Prostate gland (tissue), 2 donors: ENCODE data around the gene TIPRL. TPM values are rescaled to one million over a fixed set of nuclear protein-coding genes. Genes with fewer than 3 reads are reported as not detected.

Experiments used
- DNase-seq: peaks from one replicate; pipeline ENCODE4 v3.0.0-alpha.2; 2019; ENCODE audit warnings: low spot score
- H3K27ac ChIP-seq, 2 donors: fragments of 200-600 bp; sonication (generic); 2 replicates each; pipeline ENCODE4 v1.5.1; 2017 to 2019
- H3K27me3 ChIP-seq: fragments of 200-600 bp; sonication (generic); replicated peaks from 2 replicates; pipeline ENCODE4 v1.5.1; 2019; ENCODE audit not compliant: insufficient read depth
- H3K36me3 ChIP-seq, 2 donors: fragments of 200-600 bp; sonication (generic); 1 replicate in 1 of 2; 2 replicates in 1 of 2; pipeline versions ENCODE4 v1.5.1 to v1.8.1; 2017 to 2019
- H3K4me1 ChIP-seq: fragments of 200-600 bp; sonication (generic); replicated peaks from 2 replicates; pipeline ENCODE4 v1.5.1; 2019
- H3K4me3 ChIP-seq, 2 donors: fragments of 200-600 bp; sonication (generic); 2 replicates each; pipeline ENCODE4 v1.5.1; 2017 to 2019
- H3K9me3 ChIP-seq: fragments of 200-600 bp; sonication (generic); 2 replicates; pipeline ENCODE4 v1.5.1; 2017
- CTCF ChIP-seq, 4 experiments: fragments of 200-600 bp in 2 of 4; fragments of 450-650 bp in 2 of 4; sonication (generic) in 2 of 4; IDR thresholded peaks; 1 replicate in 3 of 4; 2 replicates in 1 of 4; pipeline ENCODE4 v1.5.1; 2016 to 2019; ENCODE audit warnings: antibody characterized with exemption in 4 of 4, mild to moderate bottlenecking in 2 of 4, moderate library complexity in 2 of 4
- POLR2A ChIP-seq: fragments of 450-650 bp; IDR thresholded peaks from one replicate; pipeline ENCODE4 v1.6.1; 2016; ENCODE audit warnings: antibody characterized with exemption, mild to moderate bottlenecking
- POLR2AphosphoS5 ChIP-seq: sonication (generic); formaldehyde crosslinking; IDR thresholded peaks from one replicate; pipeline ENCODE4 v1.6.1; 2017; ENCODE audit warnings: antibody characterized with exemption
- WGBS: methylation state at CpG from one replicate; pipeline ENCODE4 v1.1.5; 2018; 5-methylcytosine and 5-hydroxymethylcytosine counted together
- intact Hi-C: fragments of 100-400 bp; cut with DNase I; formaldehyde crosslinking; loops from one replicate; pipeline ENCODE4 v1.14.2; 2022
- total RNA-seq, 2 donors: library from RNA; depleted of rRNA; stranded (reverse); fragments of >200 nt; gene quantifications; one replicate each; pipeline ENCODE4 v1.1.0, GENCODE V29; 2016

Gene TIPRL
- total RNA-seq, 2 donors from 2014 or later: 14.2 to 29.9 TPM

GRCh38 chr1:168163670-168164069 is 15.1 kb upstream of the TIPRL start:
- no peak for TF ChIP-seq CTCF (IDR thresholded peaks at IDR 0.05)
- TF ChIP-seq POLR2A: no peak
- no peak for TF ChIP-seq POLR2AphosphoS5
- no peak overlapping the region for H3K4me3 ChIP-seq
- H3K27me3 ChIP-seq: no peaks in the 10 kb centered on the region
- H3K36me3 ChIP-seq: no peaks in the 10 kb centered on the region
- intact Hi-C loops: no loop called here
- H3K4me1 ChIP-seq: no peaks in the 10 kb centered on the region
- WGBS: 74% methylated on average over 3 of the region's 3 CpGs
- H3K9me3 ChIP-seq: no peaks in the 10 kb centered on the region
- no peak overlapping the region for H3K27ac ChIP-seq
- DNase-seq: no peak

DNA sequence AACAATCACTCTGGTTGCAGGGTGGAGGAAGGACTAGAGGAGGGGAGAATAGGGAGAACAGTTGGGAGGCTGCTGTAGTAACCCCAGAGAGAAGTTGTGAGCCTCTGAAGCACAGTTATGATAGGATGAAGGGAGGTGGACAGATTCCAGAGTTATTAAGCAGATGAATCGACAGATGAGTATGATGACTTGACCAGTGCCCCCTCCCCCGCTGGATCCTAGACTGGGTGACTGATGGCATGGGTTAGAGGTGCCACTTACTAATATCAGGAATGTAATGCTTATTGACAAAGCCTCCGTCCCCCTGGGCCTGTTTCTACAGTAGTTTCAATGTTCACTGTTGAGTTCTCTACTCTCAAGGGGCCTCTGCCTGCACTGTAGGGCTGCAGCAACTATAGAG is 14.0 kb upstream of the TIPRL start:
- intact Hi-C loops: no loop called here
- no peaks in the 10 kb centered on the region for H3K27me3 ChIP-seq
- DNase-seq: no peak
- H3K4me3 ChIP-seq: no peak overlapping the region
- H3K36me3 ChIP-seq: no peaks in the 10 kb centered on the region
- WGBS: 91% methylated on average over 3 of the region's 3 CpGs
- no peak overlapping the region for H3K27ac ChIP-seq
- no peaks in the 10 kb centered on the region for H3K4me1 ChIP-seq
- TF ChIP-seq CTCF (IDR thresholded peaks at IDR 0.05) (no peak), POLR2AphosphoS5 (no peak), POLR2A (no peak)
- H3K9me3 ChIP-seq: no peaks in the 10 kb centered on the region

GRCh38 chr1:168167806-168168205 is 11.0 kb upstream of the TIPRL start:
- no peaks in the 10 kb centered on the region for H3K4me1 ChIP-seq
- DNase-seq: no peak
- no peaks in the 10 kb centered on the region for H3K36me3 ChIP-seq
- no peaks in the 10 kb centered on the region for H3K27me3 ChIP-seq
- H3K9me3 ChIP-seq: no peaks in the 10 kb centered on the region
- no peak overlapping the region for H3K27ac ChIP-seq
- WGBS: 43% methylated on average over 2 of the region's 2 CpGs
- TF ChIP-seq POLR2AphosphoS5 (no peak), CTCF (IDR thresholded peaks at IDR 0.05) (no peak), POLR2A (no peak)
- intact Hi-C loops: no loop called here
- no peak overlapping the region for H3K4me3 ChIP-seq

- TF ChIP-seq POLR2A: no peak
- Histone ChIP-seq H3K27me3 (no peaks in the 10 kb centered on the region), H3K27ac (no peak overlapping the region), H3K9me3 (no peaks in the 10 kb centered on the region), H3K4me3 (no peak overlapping the region), H3K36me3 (no peaks in the 10 kb centered on the region), H3K4me1 (no peaks in the 10 kb centered on the region)
- intact Hi-C loops: no loop called here
- DNase-seq: no peak
- WGBS: 89% methylated on average over 7 of the region's 7 CpGs
Observed at GRCh38 chr1:168170564-168171508, 7.9 kb upstream of the TIPRL start.

GRCh38 chr1:168172250-168172915 is 6.4 kb upstream of the TIPRL start:
- TF ChIP-seq POLR2A (no peak), CTCF (IDR thresholded peaks at IDR 0.05) (no peak), POLR2AphosphoS5 (no peak)
- no peak for DNase-seq

More at GRCh38 chr1:168172250-168172915, 6.4 kb upstream of the TIPRL start:
- intact Hi-C loops: no loop called here
- no peaks in the 10 kb centered on the region for H3K9me3 ChIP-seq
- H3K36me3 ChIP-seq: no peaks in the 10 kb centered on the region
- 90% methylated on average over 3 of the region's 3 CpGs for WGBS
- H3K4me3 ChIP-seq: no peak overlapping the region
- H3K27me3 ChIP-seq: no peaks in the 10 kb centered on the region
- no peak overlapping the region for H3K27ac ChIP-seq
- no peaks in the 10 kb centered on the region for H3K4me1 ChIP-seq
